Activated naive CD8-positive, alpha-beta T cell (primary cell): ENCODE results near the gene FCHSD2.
"Not testable (repeated sequence)": the region's sequence is repeated elsewhere in the genome, so short reads cannot be mapped to it uniquely, and the experiment has no call there.

Experiments
- H3K27ac Mint-ChIP-seq: one replicate; pipeline ENCODE4 v1.8.0; 2021; ENCODE audit warnings: mixed read lengths
- H3K27me3 Mint-ChIP-seq: one replicate; pipeline ENCODE4 v1.8.0; 2021; ENCODE audit warnings: mixed read lengths
- H3K36me3 Mint-ChIP-seq: one replicate; pipeline ENCODE4 v1.8.0; 2021; ENCODE audit warnings: mixed read lengths
- H3K4me1 Mint-ChIP-seq: one replicate; pipeline ENCODE4 v1.8.0; 2021; ENCODE audit warnings: low read depth, mixed read lengths
- H3K4me3 Mint-ChIP-seq: one replicate; pipeline ENCODE4 v1.8.0; 2021; ENCODE audit warnings: mild to moderate bottlenecking, mixed read lengths
- H3K9me3 Mint-ChIP-seq: one replicate; pipeline ENCODE4 v1.8.0; 2021; ENCODE audit warnings: low read depth, mixed read lengths

FCHSD2 gene

GRCh38 chr11:72981080-72981479 is 161.0 kb downstream of the FCHSD2 start:
- H3K4me3 Mint-ChIP-seq: no peak overlapping the region
- H3K27me3 Mint-ChIP-seq: no peaks in the 10 kb centered on the region
- no peaks in the 10 kb centered on the region for H3K4me1 Mint-ChIP-seq
- no peaks in the 10 kb centered on the region for H3K9me3 Mint-ChIP-seq
- peaks cover 25% of the 10 kb centered on the region for H3K36me3 Mint-ChIP-seq
- H3K27ac Mint-ChIP-seq: no peak overlapping the region

GRCh38 chr11:72977782-72978181 is 164.3 kb downstream of the FCHSD2 start:
- peaks cover 50% of the 10 kb centered on the region for H3K36me3 Mint-ChIP-seq
- H3K9me3 Mint-ChIP-seq, H3K4me1 Mint-ChIP-seq, H3K27me3 Mint-ChIP-seq, H3K27ac Mint-ChIP-seq, H3K4me3 Mint-ChIP-seq: not testable (repeated sequence)

GRCh38 chr11:72976522-72976892 is 165.6 kb downstream of the FCHSD2 start:
- not testable (repeated sequence) for H3K27ac Mint-ChIP-seq, H3K4me1 Mint-ChIP-seq, H3K9me3 Mint-ChIP-seq, H3K27me3 Mint-ChIP-seq, H3K4me3 Mint-ChIP-seq
- peaks cover 46% of the 10 kb centered on the region for H3K36me3 Mint-ChIP-seq

- no peaks in the 10 kb centered on the region for H3K27me3 Mint-ChIP-seq
- no peak overlapping the region for H3K4me3 Mint-ChIP-seq
- H3K4me1 Mint-ChIP-seq: peaks cover 9% of the 10 kb centered on the region
- H3K36me3 Mint-ChIP-seq: peaks cover 46% of the 10 kb centered on the region
- H3K9me3 Mint-ChIP-seq: no peaks in the 10 kb centered on the region
- no peak overlapping the region for H3K27ac Mint-ChIP-seq
Measured at GRCh38 chr11:72975778-72976521, 166.2 kb downstream of the FCHSD2 start.

DNA sequence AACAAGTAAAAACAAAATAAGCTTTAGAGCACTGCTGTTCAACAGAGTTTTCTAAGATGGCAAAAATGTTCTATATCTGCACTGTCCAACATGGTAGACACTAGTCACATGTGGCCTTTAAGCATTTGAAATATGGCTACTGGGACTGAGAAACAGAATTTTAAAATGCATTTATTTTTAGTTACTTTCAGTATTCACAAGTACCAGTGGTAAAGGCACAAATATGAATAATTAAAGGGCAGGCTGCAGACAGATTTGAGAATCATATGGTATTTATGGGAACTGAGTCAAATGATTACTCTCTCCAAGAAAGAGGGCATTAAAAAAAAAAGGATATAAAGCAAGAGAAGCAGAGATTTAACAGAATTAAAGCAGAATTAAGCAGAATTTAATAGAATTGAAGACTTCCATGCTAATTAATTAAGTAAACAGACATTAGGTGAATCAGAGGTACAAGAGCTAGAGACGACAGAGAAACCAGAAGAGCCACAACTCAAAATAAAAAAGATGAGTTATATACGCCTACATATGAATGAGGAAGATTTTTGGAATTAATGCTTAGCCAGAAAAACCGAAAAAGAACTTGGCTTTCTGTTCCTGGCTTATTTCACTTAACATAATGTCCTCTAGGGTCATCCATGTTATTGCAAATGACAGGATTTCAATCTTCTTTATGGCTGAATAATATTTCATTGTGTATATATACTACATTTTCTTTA is 167.5 kb downstream of the FCHSD2 start:
- peaks cover 22% of the 10 kb centered on the region for H3K4me1 Mint-ChIP-seq
- H3K9me3 Mint-ChIP-seq: no peaks in the 10 kb centered on the region
- peaks cover 39% of the 10 kb centered on the region for H3K36me3 Mint-ChIP-seq
- no peaks in the 10 kb centered on the region for H3K27me3 Mint-ChIP-seq
- H3K4me3 Mint-ChIP-seq: no peak overlapping the region
- H3K27ac Mint-ChIP-seq: no peak overlapping the region

GRCh38 chr11:72972496-72973128 is 169.5 kb downstream of the FCHSD2 start:
- peaks cover 29% of the 10 kb centered on the region for H3K4me1 Mint-ChIP-seq
- H3K36me3 Mint-ChIP-seq: peaks cover 30% of the 10 kb centered on the region

DNA sequence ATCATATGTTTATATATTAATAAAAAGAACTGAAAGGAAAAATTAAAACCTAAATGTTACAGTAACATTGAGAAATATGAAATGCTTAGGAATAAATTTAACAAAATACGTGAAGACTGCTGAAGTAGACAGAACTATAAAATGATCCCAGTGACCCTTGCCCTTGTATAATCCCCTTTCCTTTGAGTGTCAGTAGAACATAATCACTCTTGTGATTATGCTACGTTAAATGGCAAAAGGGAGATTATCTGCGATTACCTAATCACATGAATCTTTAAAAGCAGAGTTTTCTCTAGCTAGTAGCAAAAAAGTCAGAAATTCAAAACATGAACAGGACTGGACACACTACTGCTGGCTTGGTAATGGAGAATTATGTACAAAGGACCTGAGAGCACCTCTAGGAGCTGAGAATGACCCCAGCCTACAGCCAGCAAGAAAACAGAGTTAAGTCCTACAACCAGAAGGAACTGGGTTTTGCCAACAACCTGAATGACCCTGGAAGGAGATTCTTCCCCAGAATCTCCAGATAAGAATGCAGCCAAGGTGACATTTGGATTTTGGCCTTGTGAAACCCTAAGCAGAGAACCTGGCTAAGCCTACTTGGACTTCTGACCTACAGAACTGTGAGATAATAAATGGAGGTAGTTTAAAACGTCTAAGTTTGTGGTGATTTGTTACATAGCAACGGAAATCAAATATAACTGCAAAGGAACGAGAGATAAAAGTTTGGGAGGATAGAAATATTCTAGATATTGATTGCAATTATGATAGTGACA is 170.7 kb downstream of the FCHSD2 start:
- no peak overlapping the region for H3K27ac Mint-ChIP-seq
- H3K9me3 Mint-ChIP-seq: no peaks in the 10 kb centered on the region
- peaks cover 29% of the 10 kb centered on the region for H3K4me1 Mint-ChIP-seq
- no peak overlapping the region for H3K4me3 Mint-ChIP-seq
- peaks cover 25% of the 10 kb centered on the region for H3K36me3 Mint-ChIP-seq
- no peaks in the 10 kb centered on the region for H3K27me3 Mint-ChIP-seq

More at GRCh38 chr11:72972496-72973128, 169.5 kb downstream of the FCHSD2 start:
- Mint-ChIP-seq H3K27ac (no peak overlapping the region), H3K27me3 (no peaks in the 10 kb centered on the region), H3K9me3 (no peaks in the 10 kb centered on the region), H3K4me3 (no peak overlapping the region)

GRCh38 chr11:72970557-72971118 is 171.5 kb downstream of the FCHSD2 start:
- Mint-ChIP-seq H3K4me3 (no peak overlapping the region), H3K4me1 (peaks cover 25% of the 10 kb centered on the region), H3K9me3 (no peaks in the 10 kb centered on the region), H3K36me3 (peaks cover 24% of the 10 kb centered on the region), H3K27ac (no peak overlapping the region), H3K27me3 (no peaks in the 10 kb centered on the region)

DNA sequence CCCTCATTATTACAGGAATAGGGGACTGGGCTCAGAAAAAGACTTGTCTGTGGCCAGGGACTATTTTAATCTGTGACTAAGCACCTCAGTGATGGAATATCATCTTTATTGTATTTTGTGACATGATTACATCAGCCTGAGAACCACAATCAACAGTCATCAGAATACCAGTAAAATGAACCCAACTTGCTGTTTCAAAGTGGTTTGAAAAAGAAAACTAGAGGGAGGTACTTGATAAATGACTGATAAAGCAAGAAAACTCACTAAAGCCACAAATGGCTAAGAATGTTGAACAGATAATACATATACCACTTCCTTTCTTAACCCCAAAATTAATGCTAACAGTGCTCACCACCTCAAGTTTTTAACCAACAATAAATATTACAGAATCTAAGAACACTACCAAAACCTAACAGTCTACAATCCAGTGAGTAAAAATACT is 172.2 kb downstream of the FCHSD2 start:
- Mint-ChIP-seq H3K9me3 (no peaks in the 10 kb centered on the region), H3K27ac (peak overlapping the region; percentile 72), H3K36me3 (peaks cover 24% of the 10 kb centered on the region), H3K4me3 (no peak overlapping the region), H3K27me3 (no peaks in the 10 kb centered on the region), H3K4me1 (peaks cover 28% of the 10 kb centered on the region)

DNA sequence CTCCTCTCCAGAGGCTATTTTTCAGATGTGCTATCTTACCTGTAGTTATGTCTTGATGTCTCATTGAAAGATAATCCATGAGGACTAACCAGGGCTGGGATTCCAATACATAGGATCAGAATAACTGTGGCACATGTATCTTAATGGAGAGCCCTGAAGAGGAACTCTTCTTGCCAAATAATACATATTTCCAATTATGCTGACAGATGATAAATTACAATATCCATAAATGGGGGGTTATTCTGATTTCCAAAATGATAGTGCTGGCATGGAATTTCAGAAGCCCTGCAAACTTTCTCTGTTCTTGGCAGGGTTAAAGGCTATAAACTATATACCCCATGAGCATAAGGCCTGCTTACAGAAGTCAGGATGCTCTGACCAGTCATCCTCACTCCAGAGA is 173.7 kb downstream of the FCHSD2 start:
- peaks cover 16% of the 10 kb centered on the region for H3K36me3 Mint-ChIP-seq
- no peaks in the 10 kb centered on the region for H3K27me3 Mint-ChIP-seq
- H3K27ac Mint-ChIP-seq: no peak overlapping the region
- H3K4me1 Mint-ChIP-seq: peaks cover 23% of the 10 kb centered on the region
- no peaks in the 10 kb centered on the region for H3K9me3 Mint-ChIP-seq
- no peak overlapping the region for H3K4me3 Mint-ChIP-seq

DNA sequence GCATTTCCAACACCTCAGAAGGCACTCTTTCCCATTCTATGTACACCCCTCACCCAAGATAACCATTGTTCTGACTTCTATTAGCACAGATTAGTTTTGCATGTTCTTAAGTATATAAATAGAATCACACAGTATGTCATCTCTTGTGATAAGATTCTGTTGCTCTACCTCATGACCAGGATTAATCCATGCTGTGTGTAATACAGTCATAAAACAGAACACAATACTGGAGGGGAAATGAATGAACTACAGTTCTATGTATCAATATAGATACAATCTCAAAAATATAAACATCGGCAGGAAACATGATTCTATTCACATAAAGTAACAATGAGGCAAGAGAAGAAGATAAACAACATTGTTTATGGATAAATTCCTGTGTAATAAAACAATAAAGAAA is 176.4 kb downstream of the FCHSD2 start:
- Mint-ChIP-seq H3K4me1 (peaks cover 20% of the 10 kb centered on the region), H3K27me3 (no peaks in the 10 kb centered on the region), H3K4me3 (no peak overlapping the region), H3K36me3 (peaks cover 11% of the 10 kb centered on the region), H3K27ac (no peak overlapping the region), H3K9me3 (no peaks in the 10 kb centered on the region)

DNA sequence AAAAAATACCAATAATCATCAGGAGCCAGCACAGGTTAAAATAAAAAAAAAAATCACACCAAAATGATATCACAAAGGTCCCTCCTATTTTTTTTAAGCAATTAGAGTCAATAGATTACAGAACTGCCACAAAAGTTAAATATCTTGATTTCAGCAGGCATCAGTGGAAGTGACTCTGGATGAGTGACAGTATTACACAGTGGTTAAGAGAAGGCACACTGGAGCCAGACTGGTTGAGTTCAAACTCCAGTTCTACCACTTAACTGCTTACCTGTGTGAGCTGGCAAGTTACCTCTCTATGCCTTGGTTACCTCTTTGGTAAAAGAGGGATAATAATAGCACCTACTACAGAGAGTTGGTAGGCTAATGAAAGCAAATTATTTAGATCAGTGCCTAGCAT is 179.4 kb downstream of the FCHSD2 start:
- H3K9me3 Mint-ChIP-seq: no peaks in the 10 kb centered on the region
- H3K36me3 Mint-ChIP-seq: peaks cover 16% of the 10 kb centered on the region
- H3K4me1 Mint-ChIP-seq: peaks cover 3% of the 10 kb centered on the region
- H3K4me3 Mint-ChIP-seq: no peak overlapping the region
- no peaks in the 10 kb centered on the region for H3K27me3 Mint-ChIP-seq
- H3K27ac Mint-ChIP-seq: no peak overlapping the region

- peak overlapping the region; percentile 41 for H3K27ac Mint-ChIP-seq
Measured at GRCh38 chr11:72962084-72962483, 180.0 kb downstream of the FCHSD2 start.

DNA sequence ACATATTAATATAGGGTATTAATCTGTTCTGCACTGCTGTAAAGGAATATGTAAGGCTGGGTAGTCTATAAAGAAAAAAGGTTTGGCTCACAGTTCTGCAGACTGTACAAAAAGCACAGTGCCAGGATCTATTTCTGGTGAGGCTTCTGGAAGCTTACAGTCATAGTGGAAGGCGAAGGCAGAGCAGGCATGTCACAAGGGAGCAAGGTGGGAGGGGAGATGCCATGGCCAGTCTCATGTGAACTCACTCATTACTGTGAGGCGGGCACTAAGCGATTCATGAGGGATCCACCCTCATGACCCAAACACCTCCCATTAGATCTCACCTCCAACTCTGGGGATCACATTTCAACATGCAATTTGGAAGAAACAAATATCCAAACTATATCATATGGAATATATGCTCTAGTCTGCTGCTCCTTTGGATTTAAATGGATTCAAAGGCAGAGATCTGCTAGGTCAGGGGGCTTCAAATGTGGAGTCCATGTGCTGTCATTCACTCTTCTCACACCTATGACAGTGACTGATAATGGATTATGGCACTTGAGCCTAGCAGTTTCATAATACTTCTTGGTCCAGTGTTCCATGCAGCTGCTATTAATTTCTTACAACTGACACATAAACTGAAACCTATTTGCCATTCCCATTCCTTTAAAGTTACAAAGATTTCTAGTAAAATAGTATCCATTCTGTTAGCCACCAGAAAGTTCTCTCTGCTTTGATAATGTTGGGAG is 182.0 kb downstream of the FCHSD2 start:
- H3K36me3 Mint-ChIP-seq: peaks cover 16% of the 10 kb centered on the region

More at GRCh38 chr11:72962084-72962483, 180.0 kb downstream of the FCHSD2 start:
- H3K4me1 Mint-ChIP-seq: peaks cover 3% of the 10 kb centered on the region
- H3K36me3 Mint-ChIP-seq: peaks cover 20% of the 10 kb centered on the region
- H3K4me3 Mint-ChIP-seq: no peak overlapping the region
- H3K9me3 Mint-ChIP-seq: no peaks in the 10 kb centered on the region
- no peaks in the 10 kb centered on the region for H3K27me3 Mint-ChIP-seq

More for the DNA sequence above, 182.0 kb downstream of the FCHSD2 start:
- peaks cover 2% of the 10 kb centered on the region for H3K4me1 Mint-ChIP-seq
- H3K4me3 Mint-ChIP-seq: no peak overlapping the region
- no peaks in the 10 kb centered on the region for H3K9me3 Mint-ChIP-seq
- H3K27me3 Mint-ChIP-seq: no peaks in the 10 kb centered on the region
- no peak overlapping the region for H3K27ac Mint-ChIP-seq
